SK-N-MC (cell line): ENCODE results near the gene EFS.

ENCODE experiments used
- EZH2 ChIP-seq: fragments of 200-600 bp; sonication (generic); IDR thresholded peaks from one replicate; pipeline ENCODE4 v1.6.1; 2017; ENCODE audit warnings: antibody characterized with exemption
- FOXP2 ChIP-seq: optimal IDR thresholded peaks from 2 replicates; pipeline ENCODE3; 2011; ENCODE audit warnings: mild to moderate bottlenecking, moderate library complexity; ENCODE audit not compliant: insufficient read depth; ENCODE audit errors: extremely low read length, control extremely low read depth
- POLR2AphosphoS5 ChIP-seq: IDR thresholded peaks from 2 replicates; pipeline ENCODE4 v1.6.1; 2012; ENCODE audit warnings: mild to moderate bottlenecking, low read depth, low read length, borderline replicate concordance

- TF ChIP-seq EZH2 (no peak), POLR2AphosphoS5 (no peak), FOXP2 (no peak)
Measured at GRCh38 chr14:23361320-23361719, 3.7 kb downstream of the EFS start.
